Activated naive CD8-positive, alpha-beta T cell treated with anti-CD3 and anti-CD28 coated beads for 36 hours (primary cell): ENCODE data around the gene LTB4R. TPM values are rescaled to one million over a fixed set of nuclear protein-coding genes. Genes with fewer than 3 reads are reported as not detected.

ENCODE experiments used
- DNase-seq: peaks from one replicate; pipeline ENCODE4 v3.0.0; 2021
- H3K27ac Mint-ChIP-seq: one replicate; pipeline ENCODE4 v1.8.0; 2022; ENCODE audit warnings: mild to moderate bottlenecking, moderate library complexity, mixed read lengths
- H3K27me3 Mint-ChIP-seq: one replicate; pipeline ENCODE4 v1.8.0; 2022; ENCODE audit warnings: mild to moderate bottlenecking, mixed read lengths
- H3K36me3 Mint-ChIP-seq: one replicate; pipeline ENCODE4 v1.8.0; 2021; ENCODE audit warnings: mild to moderate bottlenecking, mixed read lengths
- H3K4me1 Mint-ChIP-seq: one replicate; pipeline ENCODE4 v1.8.0; 2021; ENCODE audit warnings: mixed read lengths
- H3K4me3 Mint-ChIP-seq: one replicate; pipeline ENCODE4 v1.8.0; 2022; ENCODE audit warnings: mild to moderate bottlenecking, moderate library complexity, mixed read lengths
- H3K9me3 Mint-ChIP-seq: one replicate; pipeline ENCODE4 v1.8.0; 2022; ENCODE audit warnings: mixed read lengths
- total RNA-seq, 2 experiments: library from RNA; stranded (reverse); gene quantifications; one replicate each; pipeline ENCODE4 v1.2.3, GENCODE V29; 2021

Gene LTB4R
- total RNA-seq, 2 experiments from 2014 or later, result 9.3 to 10.3 TPM

DNA sequence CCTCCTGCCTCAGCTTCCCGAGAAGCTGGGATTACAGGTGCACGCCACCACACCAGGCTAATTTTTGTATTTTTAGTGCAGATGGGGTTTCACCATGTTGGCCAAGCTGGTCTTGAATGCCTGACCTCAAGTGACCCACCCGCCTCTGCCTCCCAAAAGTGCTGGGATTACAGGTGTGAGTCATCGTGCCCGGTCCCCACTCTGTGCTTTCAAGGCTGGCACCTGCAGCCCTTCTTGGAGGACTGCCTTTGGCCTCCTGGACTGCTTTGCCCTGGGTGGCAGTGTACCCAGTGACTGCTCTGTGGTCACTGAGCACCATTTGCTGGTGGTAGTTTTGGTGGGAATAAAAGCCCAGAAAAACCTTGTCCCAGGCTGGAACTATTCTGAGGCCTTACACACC, 24.3 kb upstream of the LTB4R start:
- H3K4me1 Mint-ChIP-seq, result peaks cover 41% of the 10 kb centered on the region
- H3K27ac Mint-ChIP-seq, result no peak overlapping the region
- no peaks in the 10 kb centered on the region for H3K9me3 Mint-ChIP-seq
- H3K36me3 Mint-ChIP-seq, result peaks cover 23% of the 10 kb centered on the region
- no peak for DNase-seq
- no peaks in the 10 kb centered on the region for H3K27me3 Mint-ChIP-seq
- no peak overlapping the region for H3K4me3 Mint-ChIP-seq

DNA sequence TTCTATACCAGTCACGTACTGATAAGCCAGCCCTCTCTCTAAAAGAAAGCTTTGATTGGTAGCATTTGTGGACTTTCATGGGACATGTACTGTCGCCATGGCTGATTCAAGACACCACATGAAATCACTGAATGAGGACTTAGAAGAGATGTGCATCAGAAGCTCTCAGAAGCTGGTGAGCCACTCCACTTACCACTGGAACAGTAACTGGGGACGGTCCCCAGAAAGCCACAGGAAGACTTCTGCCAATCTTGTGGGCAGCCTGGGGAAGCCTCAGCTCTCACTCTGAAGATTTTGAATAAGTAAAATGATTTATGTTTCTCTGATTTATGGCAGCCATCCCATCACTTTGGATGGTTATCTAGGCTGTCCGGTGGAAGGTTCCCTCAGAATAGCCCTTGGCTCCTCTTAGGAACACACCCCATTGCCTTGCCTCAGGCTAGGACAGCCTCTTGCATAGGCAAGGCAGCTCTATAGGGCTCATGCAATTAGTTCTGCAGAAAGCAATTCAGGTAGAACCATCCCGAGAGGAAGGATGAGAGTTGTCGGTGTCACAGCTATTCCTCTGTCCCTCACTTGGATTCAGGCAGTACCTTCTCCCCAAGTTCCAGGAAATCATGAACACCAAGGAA, 21.5 kb upstream of the LTB4R start:
- Mint-ChIP-seq H3K27ac (no peak overlapping the region), H3K4me3 (no peak overlapping the region), H3K27me3 (no peaks in the 10 kb centered on the region), H3K36me3 (peaks cover 28% of the 10 kb centered on the region), H3K9me3 (no peaks in the 10 kb centered on the region), H3K4me1 (peaks cover 44% of the 10 kb centered on the region)
- DNase-seq, result peak; percentile 78

DNA sequence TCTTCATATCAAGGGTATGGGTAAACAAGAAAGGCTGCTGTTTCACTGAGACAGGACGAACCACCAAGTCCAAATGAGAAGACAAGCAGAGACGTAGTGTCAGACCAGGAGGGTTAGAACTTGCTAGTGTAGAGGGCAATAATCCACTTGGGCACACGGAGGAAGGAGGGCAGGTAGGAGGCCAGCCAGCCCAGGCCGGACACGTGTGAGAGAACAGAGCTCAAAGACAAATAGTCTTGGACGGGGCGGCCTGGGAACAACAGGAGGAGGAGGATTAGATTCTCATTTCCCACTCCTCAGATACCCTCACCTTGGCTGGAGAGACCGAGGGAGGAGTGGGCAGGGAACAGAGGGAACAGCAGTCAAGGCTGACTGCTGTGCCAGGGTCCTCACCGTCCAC, 20.6 kb upstream of the LTB4R start:
- peaks cover 28% of the 10 kb centered on the region for H3K36me3 Mint-ChIP-seq
- H3K9me3 Mint-ChIP-seq, result no peaks in the 10 kb centered on the region
- H3K4me1 Mint-ChIP-seq, result peaks cover 39% of the 10 kb centered on the region
- no peak for DNase-seq
- no peak overlapping the region for H3K27ac Mint-ChIP-seq
- no peak overlapping the region for H3K4me3 Mint-ChIP-seq
- H3K27me3 Mint-ChIP-seq, result no peaks in the 10 kb centered on the region

DNA sequence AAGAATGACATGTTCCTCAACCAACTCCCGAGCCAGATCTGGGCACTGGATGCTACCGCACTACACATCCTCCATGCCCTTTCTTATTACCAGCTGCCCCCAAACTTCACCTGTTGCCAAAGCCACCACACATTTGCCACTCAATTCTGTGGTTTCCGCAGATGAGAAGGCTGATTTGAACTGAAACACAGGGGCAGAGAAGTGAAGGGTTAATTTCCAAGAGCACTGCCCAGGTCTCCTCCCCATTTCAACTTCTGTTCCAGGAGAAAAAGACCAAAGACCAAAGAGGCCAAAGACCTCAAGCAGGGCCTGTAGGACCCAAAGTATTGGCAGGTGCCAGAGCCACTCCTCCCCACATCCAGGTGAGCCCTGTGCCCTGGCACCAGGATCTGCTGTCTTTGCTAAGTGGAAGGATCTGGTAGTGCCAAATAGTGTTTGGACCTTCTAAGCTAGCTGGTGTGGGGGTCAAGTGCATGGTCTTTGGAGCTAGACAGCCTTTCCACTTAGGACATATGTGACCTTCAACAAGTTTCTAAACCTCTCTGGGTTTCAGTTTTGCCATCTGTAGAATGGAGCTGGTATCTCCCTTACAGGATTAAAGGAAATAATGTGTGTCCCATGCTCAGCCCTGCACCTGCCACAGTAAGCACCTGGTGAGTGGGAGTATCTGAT, 19.7 kb upstream of the LTB4R start:
- H3K27me3 Mint-ChIP-seq, result no peaks in the 10 kb centered on the region
- no peaks in the 10 kb centered on the region for H3K9me3 Mint-ChIP-seq
- H3K27ac Mint-ChIP-seq, result no peak overlapping the region
- no peak overlapping the region for H3K4me3 Mint-ChIP-seq
- peaks cover 35% of the 10 kb centered on the region for H3K36me3 Mint-ChIP-seq
- no peak for DNase-seq
- peaks cover 46% of the 10 kb centered on the region for H3K4me1 Mint-ChIP-seq

DNA sequence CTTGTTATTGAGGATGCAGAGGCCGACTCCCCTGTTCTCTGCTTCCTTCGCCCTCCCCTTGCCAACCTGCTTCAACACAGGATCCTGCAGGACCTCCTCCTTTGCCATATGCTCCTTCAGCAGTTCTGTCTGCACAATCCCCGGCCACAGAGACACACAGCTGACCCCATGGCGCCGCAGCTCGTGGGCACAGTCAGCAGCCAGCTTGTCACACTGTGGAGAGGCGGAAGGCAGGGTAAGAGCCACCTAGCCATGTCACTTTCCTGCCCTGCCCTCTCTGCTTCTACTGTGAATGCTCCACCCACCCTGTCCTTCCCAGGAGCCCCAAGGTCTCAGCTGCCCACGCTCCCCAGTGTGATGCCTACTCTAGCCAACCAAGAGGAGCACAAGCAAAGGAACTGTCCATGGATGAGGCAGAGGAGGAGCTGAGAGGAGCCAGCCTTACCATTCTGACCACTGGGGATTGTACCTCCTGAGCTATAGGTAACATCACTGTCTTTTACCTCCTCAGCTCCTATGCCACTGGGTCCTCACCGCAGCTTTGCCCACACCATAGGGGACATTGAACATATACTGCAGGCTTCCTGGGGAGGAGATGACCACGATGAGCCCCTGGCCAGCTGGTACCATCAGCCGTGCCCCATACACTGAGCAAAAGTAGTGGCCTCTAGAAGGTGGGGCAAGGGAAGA, 19.0 kb upstream of the LTB4R start:
- Mint-ChIP-seq H3K27ac (no peak overlapping the region), H3K9me3 (no peaks in the 10 kb centered on the region), H3K36me3 (peaks cover 37% of the 10 kb centered on the region), H3K4me1 (peaks cover 53% of the 10 kb centered on the region), H3K27me3 (no peaks in the 10 kb centered on the region), H3K4me3 (no peak overlapping the region)
- DNase-seq, result no peak

DNA sequence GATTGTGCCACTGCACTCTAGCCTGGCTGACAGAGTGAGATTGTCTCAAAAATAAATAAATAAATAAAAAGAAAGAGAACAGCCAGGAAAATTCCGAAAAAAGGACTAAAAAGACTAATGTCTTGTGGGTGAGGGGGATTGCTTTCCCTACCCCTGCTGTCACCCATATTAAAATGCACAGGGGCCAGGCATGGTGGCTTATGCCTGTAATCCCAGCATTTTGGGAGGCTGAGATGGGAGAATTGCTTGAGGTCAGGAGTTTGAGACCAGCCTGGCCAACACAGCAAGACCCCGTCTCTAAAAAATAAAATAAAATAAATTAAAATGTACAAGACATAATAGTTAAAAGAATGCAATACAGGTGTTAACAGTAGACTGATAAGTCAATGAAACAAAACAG, 17.8 kb upstream of the LTB4R start:
- Mint-ChIP-seq H3K4me1 (peaks cover 49% of the 10 kb centered on the region), H3K36me3 (peaks cover 29% of the 10 kb centered on the region)

DNA sequence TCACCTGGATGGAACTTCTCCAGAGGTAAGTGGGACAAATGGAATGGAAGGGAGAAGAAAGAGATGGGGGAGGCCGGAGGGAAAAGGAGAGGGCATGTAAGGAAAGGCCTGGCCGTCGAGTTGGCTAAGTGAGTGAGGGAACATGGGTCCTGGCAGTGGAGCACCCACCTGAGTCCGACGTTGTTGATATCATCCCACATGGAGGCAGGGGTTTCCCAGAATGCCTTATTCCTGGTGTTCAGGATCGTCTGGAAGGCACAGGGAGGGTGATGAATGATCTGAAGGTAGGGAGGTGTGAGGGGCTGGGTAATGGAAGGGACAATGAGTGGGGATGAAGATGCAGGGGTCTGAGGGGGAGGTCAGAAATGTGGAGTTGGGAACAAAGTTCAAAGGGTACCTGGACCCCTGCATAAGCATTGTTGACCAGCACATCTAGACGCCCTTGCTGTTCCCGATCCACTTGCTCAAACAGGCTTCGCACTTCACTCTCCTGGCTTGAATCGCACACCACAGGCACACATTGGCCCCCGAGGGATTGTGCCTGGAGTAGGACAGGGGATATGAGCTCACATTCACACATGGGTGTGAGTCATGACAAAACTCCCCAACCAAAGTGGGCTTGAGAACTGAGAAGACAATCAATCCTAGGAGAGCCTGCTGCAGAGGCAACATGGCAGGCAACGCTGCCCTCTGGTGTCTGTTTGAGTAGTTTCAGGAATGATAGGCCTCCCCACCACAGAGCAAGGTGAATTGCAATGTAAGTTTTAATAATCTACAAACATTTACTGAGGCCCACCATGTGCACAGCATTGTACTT, 14.8 kb upstream of the LTB4R start:
- Mint-ChIP-seq H3K36me3 (peaks cover 19% of the 10 kb centered on the region), H3K27ac (peak overlapping the region; percentile 75), H3K4me3 (peak overlapping the region; percentile 6), H3K27me3 (no peaks in the 10 kb centered on the region), H3K4me1 (peaks cover 47% of the 10 kb centered on the region), H3K9me3 (no peaks in the 10 kb centered on the region)
- DNase-seq, result peak; percentile 77

More for the DNA sequence above, 17.8 kb upstream of the LTB4R start:
- no peak overlapping the region for H3K4me3 Mint-ChIP-seq
- H3K9me3 Mint-ChIP-seq, result no peaks in the 10 kb centered on the region
- DNase-seq, result no peak
- no peak overlapping the region for H3K27ac Mint-ChIP-seq
- H3K27me3 Mint-ChIP-seq, result no peaks in the 10 kb centered on the region

DNA sequence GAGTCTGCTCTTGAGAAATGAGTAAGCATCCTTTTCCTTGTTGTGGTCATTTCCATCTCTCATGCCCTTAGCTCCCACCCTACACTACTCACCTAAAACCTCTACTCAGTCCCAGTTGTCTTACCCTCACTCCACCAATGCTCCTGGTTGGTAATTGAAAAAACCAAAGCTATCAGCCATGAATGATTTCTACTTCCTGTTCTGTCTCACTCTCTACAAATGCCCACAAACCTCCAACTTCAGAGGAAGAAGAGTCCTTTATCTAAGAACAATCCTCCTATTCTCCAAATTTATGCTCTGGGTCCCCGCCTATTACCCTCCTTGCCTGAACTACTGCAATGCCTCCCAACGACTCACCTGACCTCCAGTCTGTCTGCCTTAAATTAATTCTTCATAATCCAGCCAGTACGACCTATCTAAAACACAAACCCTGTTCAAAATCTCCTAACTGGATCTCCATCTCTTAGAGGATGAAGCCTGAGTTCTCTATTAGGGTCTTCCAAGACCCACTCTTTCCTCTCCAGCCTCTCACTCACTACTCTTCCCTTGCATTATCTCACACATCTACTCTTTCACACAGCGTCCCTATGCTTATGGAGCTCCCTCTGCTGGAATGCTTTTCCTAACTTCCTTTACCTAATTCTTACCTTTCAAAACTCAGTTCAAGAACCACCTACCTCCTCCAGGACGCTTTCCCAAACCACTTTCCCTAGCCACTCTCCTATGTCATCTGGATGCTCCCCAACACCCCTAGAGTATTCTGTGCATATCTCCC, 13.9 kb upstream of the LTB4R start:
- peak overlapping the region; percentile 5 for H3K4me3 Mint-ChIP-seq
- H3K27me3 Mint-ChIP-seq, result no peaks in the 10 kb centered on the region
- H3K36me3 Mint-ChIP-seq, result peaks cover 26% of the 10 kb centered on the region
- H3K4me1 Mint-ChIP-seq, result peaks cover 43% of the 10 kb centered on the region
- DNase-seq, result no peak
- H3K27ac Mint-ChIP-seq, result peak overlapping the region; percentile 75
- no peaks in the 10 kb centered on the region for H3K9me3 Mint-ChIP-seq

DNA sequence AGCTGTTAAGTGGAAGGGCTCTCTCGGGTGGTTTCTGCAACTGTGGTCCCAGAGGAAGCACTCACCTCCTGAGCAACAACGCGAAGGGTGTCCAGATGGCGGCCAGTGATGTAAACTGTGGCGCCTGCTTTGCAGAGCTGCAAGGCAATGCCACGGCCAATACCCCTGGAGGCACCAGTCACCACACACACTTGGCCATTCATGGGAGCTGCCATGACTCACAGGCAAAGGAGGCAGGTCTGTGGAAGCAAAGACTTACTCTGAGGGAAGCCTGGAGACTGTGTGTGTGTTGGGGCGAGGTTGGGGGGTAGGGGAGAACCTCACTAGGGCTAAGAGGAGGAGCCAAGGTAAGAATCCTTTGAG, 12.4 kb upstream of the LTB4R start:
- peaks cover 26% of the 10 kb centered on the region for H3K36me3 Mint-ChIP-seq
- no peaks in the 10 kb centered on the region for H3K9me3 Mint-ChIP-seq
- H3K4me3 Mint-ChIP-seq, result peak overlapping the region; percentile 89
- peaks cover 46% of the 10 kb centered on the region for H3K4me1 Mint-ChIP-seq
- H3K27me3 Mint-ChIP-seq, result no peaks in the 10 kb centered on the region
- H3K27ac Mint-ChIP-seq, result peak overlapping the region; percentile 91
- DNase-seq, result peak; percentile 22

DNA sequence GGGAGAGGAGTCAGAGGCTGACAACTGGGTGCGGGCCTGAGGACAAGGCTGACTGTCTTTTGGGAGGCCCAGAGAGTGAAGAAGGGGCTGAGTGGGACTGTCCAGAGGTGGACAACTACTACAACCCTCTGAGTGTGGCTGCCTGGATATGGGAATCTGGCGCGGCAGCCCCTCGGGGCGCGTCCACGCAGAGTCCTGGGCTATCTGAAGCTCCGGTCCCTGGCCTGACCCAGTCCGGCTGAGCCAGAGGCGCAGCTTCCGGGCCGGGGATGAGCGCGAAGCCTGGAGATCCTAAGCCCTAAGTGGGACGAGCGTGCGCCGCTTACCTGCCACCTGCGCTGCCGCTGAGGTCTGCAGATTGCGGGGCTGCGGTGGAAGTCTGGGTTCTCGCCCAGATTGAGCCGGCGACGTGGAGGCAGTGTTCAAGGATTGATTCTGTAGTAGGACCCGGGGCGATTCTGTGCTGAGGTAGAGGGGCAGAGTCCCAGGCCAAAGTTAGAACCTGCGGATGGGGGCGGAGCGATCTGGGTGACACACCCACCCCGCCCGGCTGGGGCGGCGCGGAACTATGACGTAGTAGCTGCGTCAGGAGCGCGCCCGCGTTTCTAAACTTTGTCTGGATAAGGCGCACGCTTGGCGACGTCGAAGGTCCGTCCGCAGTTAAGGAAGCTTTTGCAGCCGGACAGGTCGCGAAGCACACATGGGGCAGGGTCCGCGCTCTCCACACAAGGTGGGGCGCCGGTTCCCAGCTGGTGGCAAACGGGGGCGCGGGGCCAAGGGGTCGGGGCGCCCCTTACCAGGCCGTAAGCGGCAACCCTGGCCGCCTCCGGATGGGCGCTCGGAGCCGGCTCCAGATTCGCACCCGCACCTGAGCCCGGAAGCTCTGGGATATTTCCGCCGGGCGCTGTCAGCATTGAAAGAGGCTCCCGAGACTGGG, 11.8 kb upstream of the LTB4R start, which contains the start of the genes DHRS1 and NOP9:
Gene DHRS1 (minus strand): TSS at position 526 of the 937 bp plus-strand sequence. CDS start 674 bp downstream, outside the sequence.
Gene NOP9 (plus strand): TSS at position 596 of the 937 bp plus-strand sequence. CDS start 105 bp downstream, at position 701.
- Mint-ChIP-seq H3K27ac (peak within 1 kb of the TSS; percentile 91), H3K9me3 (no peaks in the 10 kb centered on the region), H3K36me3 (peaks cover 29% of the 10 kb centered on the region), H3K4me1 (peaks cover 46% of the 10 kb centered on the region), H3K27me3 (no peaks in the 10 kb centered on the region), H3K4me3 (peak within 1 kb of the TSS; percentile 89)
- peak; percentile 90 for DNase-seq

DNA sequence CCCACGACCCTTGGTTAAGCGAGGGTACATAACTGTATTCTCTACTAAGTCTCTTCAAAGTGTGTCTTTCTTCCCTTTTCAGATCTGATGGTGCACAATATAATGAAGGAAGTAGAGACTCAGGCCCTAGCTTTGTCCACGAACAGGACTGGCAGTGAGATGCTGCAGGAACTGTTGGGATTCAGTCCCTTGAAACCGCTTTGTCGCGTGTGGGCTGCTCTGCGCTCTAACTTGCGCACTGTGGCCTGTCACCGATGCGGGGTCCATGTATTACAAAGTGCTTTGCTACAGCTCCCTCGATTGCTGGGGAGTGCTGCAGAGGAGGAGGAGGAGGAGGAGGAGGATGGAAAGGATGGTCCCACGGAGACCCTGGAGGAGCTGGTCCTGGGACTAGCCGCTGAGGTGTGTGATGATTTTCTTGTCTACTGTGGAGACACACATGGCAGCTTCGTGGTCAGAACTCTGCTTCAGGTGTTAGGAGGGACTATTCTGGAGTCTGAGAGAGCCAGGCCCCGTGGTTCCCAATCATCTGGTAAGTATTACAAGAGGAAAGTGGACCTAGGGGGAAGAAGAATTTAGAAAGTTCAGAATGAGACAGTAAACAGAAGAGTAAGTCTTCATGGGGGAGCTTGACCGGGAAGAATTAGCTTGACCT, 10.8 kb upstream of the LTB4R start:
- no peak for DNase-seq
- no peaks in the 10 kb centered on the region for H3K27me3 Mint-ChIP-seq
- peaks cover 46% of the 10 kb centered on the region for H3K4me1 Mint-ChIP-seq
- no peaks in the 10 kb centered on the region for H3K9me3 Mint-ChIP-seq
- H3K36me3 Mint-ChIP-seq, result peaks cover 29% of the 10 kb centered on the region
- H3K27ac Mint-ChIP-seq, result peak overlapping the region; percentile 91
- peak overlapping the region; percentile 89 for H3K4me3 Mint-ChIP-seq

DNA sequence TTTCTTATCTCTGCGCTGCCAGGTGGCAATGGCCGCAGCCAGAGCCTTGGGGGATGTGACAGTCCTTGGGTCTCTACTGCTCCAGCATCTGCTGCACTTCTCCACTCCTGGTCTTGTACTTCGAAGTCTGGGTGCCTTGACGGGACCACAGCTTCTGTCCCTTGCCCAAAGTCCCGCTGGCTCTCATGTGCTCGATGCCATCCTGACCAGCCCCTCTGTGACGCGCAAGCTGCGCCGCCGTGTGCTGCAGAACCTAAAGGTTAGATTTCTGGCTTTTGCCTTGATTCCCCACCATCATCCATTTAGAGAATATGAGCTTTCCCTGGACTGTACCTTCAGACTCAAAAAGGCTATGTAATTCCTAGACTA, 7.3 kb upstream of the LTB4R start:
- peaks cover 33% of the 10 kb centered on the region for H3K36me3 Mint-ChIP-seq
- H3K4me1 Mint-ChIP-seq, result peaks cover 37% of the 10 kb centered on the region
- no peak overlapping the region for H3K4me3 Mint-ChIP-seq
- no peaks in the 10 kb centered on the region for H3K27me3 Mint-ChIP-seq
- H3K27ac Mint-ChIP-seq, result no peak overlapping the region
- H3K9me3 Mint-ChIP-seq, result no peaks in the 10 kb centered on the region
- no peak for DNase-seq

DNA sequence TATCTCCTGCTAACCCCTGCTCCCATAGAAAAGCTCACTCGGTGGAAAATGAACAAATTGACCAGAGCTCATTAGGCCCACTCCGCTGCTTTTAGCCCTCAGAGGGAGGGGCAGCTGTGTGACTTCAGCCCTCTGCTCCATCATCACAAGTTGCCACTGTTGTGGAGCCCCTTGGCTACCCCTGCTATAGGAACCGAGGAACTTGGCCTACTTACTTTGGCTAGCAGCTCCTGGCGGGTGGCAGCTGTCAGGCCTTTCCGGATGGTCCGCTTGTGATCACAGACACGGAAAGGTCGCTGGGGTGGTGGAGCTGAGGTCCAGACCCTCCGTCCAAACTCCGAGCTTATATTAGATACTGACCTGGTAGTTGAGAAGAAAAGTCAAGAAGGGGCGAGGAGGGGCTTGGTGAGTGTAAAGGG, 4.1 kb upstream of the LTB4R start:
- H3K36me3 Mint-ChIP-seq, result peaks cover 34% of the 10 kb centered on the region
- no peak for DNase-seq
- no peak overlapping the region for H3K4me3 Mint-ChIP-seq
- peaks cover 35% of the 10 kb centered on the region for H3K4me1 Mint-ChIP-seq
- H3K9me3 Mint-ChIP-seq, result no peaks in the 10 kb centered on the region
- H3K27me3 Mint-ChIP-seq, result no peaks in the 10 kb centered on the region
- peak overlapping the region; percentile 47 for H3K27ac Mint-ChIP-seq
